OCI-LY7 (cell line): ENCODE measurements around the gene DCP1B. TPM values are rescaled to one million over a fixed set of nuclear protein-coding genes. Genes with fewer than 3 reads are reported as not detected.

Experiments used
- BruUV-seq: library from RNA; stranded (reverse); fragments of 400-500 nt; replicated peaks from 2 replicates; lab custom pipeline; 2021; lab: Mats Ljungman, UMichigan
- CTCF ChIA-PET: fragments of 300-600 bp; sonication (Branson Sonifier 250); formaldehyde crosslinking; loops from one replicate; lab custom pipeline; 2022; ENCODE audit warnings: antibody characterized with exemption; ENCODE audit not compliant: unreplicated experiment; lab: Charles Lee
- POLR2A ChIA-PET: fragments of 300-600 bp; sonication (Branson Sonifier 250); formaldehyde crosslinking; loops from one replicate; lab custom pipeline; 2022; ENCODE audit warnings: antibody characterized with exemption; lab: Charles Lee
- DNase-seq: peaks from one replicate; pipeline ENCODE4 v3.0.0-alpha.2; 2015; ENCODE audit warnings: low spot score
- H2AFZ ChIP-seq: fragments of 200-600 bp; sonication (generic), shearing (Covaris generic); 2 replicates; pipeline ENCODE4 v1.6.1; 2014; ENCODE audit warnings: mild to moderate bottlenecking, antibody characterized with exemption, low read length, moderate library complexity
- H3K27ac ChIP-seq: fragments of 200-600 bp; sonication (generic); 2 replicates; pipeline ENCODE4 v1.5.1; 2014; ENCODE audit warnings: mixed run types, low read depth, mild to moderate bottlenecking, moderate library complexity, low read length, inconsistent platforms; ENCODE audit not compliant: poor library complexity, severe bottlenecking
- H3K36me3 ChIP-seq: fragments of 200-600 bp; sonication (generic); 2 replicates; pipeline ENCODE4 v1.6.1; 2014; ENCODE audit warnings: mild to moderate bottlenecking, antibody characterized with exemption, low read length, moderate library complexity, mixed read lengths; ENCODE audit not compliant: insufficient read depth
- H3K4me1 ChIP-seq: fragments of 200-600 bp; sonication (generic); 2 replicates; pipeline ENCODE4 v1.5.1; 2014; ENCODE audit warnings: mild to moderate bottlenecking, low read length; ENCODE audit not compliant: insufficient read depth, poor library complexity, severe bottlenecking
- H3K4me2 ChIP-seq: fragments of 200-600 bp; sonication (generic); 2 replicates; pipeline ENCODE4 v1.6.1; 2014; ENCODE audit warnings: mild to moderate bottlenecking, low read length
- H3K4me3 ChIP-seq: fragments of 200-600 bp; sonication (generic); 2 replicates; pipeline ENCODE4 v1.5.1; 2014; ENCODE audit warnings: mild to moderate bottlenecking, low read depth, low read length; ENCODE audit not compliant: poor library complexity, severe bottlenecking
- H3K79me2 ChIP-seq: fragments of 200-600 bp; sonication (generic); 2 replicates; pipeline ENCODE4 v1.6.1; 2016; ENCODE audit warnings: low read depth, mild to moderate bottlenecking, low read length, moderate library complexity, mixed read lengths; ENCODE audit not compliant: insufficient read depth
- H3K9me2 ChIP-seq: fragments of 200-600 bp; sonication (generic); 2 replicates; pipeline ENCODE4 v1.6.1; 2016; ENCODE audit warnings: mild to moderate bottlenecking, low read length, mixed read lengths; ENCODE audit not compliant: insufficient read depth
- H3K9me3 ChIP-seq: fragments of 200-600 bp; sonication (generic); 2 replicates; pipeline ENCODE4 v1.6.1; 2014; ENCODE audit warnings: mild to moderate bottlenecking, mixed run types, low read length, mixed read lengths
- H4K20me1 ChIP-seq: fragments of 200-600 bp; sonication (generic); 2 replicates; pipeline ENCODE4 v1.6.1; 2014; ENCODE audit warnings: mild to moderate bottlenecking, antibody characterized with exemption, low read length, moderate library complexity, mixed read lengths; ENCODE audit not compliant: insufficient read depth
- EZH2phosphoT487 ChIP-seq: fragments of 200-600 bp; sonication (generic); IDR thresholded peaks from 2 replicates; pipeline ENCODE4 v1.6.1; 2018; ENCODE audit warnings: low read depth, borderline replicate concordance, mild to moderate bottlenecking, mixed run types, antibody characterized with exemption, low read length, moderate library complexity, mixed read lengths
- intact Hi-C: fragments of 100-400 bp; cut with micrococcal nuclease; formaldehyde crosslinking; loops from one replicate; pipeline ENCODE4 v1.10.0; 2022; ENCODE audit not compliant: unreplicated experiment
- total RNA-seq, 2 experiments: library from RNA; depleted of rRNA in 1 of 2; stranded (reverse); fragments of >200 nt in 1 of 2; shearing (Covaris generic) in 1 of 2; gene quantifications; 2 replicates each; pipeline ENCODE4 v1.2.3, GENCODE V29; 2014 to 2022
- TF ChIP-seq, protein P1 (sequence below): fragments of 200-600 bp; sonication (generic); conservative IDR thresholded peaks from 2 replicates; pipeline ENCODE4 v1.5.1; 2014; ENCODE audit warnings: mild to moderate bottlenecking, antibody characterized with exemption, low read length, moderate library complexity, mixed read lengths

Gene DCP1B
- total RNA-seq, 2 experiments from 2014 or later: 14.2 to 15.5 TPM

DNA sequence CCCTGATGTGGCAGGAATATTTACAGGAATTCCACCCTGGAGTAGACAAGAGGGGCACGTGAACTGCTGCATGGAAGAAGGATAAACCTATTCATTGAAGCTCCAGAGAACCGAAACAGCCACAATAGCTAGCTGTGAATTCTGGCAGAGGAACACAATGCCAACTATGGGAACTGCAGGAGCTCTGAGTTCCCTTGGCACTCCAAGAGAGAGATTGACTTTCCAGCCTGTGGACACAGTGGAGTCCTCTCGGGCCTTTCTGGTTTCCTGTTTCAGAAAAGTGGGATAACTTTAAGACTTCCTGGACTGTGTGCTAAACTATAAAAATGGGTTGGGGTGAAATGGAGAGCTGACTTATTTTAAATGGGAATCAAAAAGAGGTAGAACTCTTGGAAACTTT is 97.7 kb downstream of the DCP1B start:
- Histone ChIP-seq H3K36me3 (no peaks in the 10 kb centered on the region), H3K27ac (no peak overlapping the region), H3K4me1 (no peaks in the 10 kb centered on the region), H2AFZ (no peak overlapping the region), H3K79me2 (no peaks in the 10 kb centered on the region), H3K4me3 (no peak overlapping the region), H3K9me3 (peaks cover 19% of the 10 kb centered on the region), H3K4me2 (no peak overlapping the region), H3K9me2 (no peaks in the 10 kb centered on the region), H4K20me1 (no peaks in the 10 kb centered on the region)
- no TSS peak for BruUV-seq
- TF ChIP-seq EZH2phosphoT487: no peak
- TF ChIP-seq, protein P1, sequence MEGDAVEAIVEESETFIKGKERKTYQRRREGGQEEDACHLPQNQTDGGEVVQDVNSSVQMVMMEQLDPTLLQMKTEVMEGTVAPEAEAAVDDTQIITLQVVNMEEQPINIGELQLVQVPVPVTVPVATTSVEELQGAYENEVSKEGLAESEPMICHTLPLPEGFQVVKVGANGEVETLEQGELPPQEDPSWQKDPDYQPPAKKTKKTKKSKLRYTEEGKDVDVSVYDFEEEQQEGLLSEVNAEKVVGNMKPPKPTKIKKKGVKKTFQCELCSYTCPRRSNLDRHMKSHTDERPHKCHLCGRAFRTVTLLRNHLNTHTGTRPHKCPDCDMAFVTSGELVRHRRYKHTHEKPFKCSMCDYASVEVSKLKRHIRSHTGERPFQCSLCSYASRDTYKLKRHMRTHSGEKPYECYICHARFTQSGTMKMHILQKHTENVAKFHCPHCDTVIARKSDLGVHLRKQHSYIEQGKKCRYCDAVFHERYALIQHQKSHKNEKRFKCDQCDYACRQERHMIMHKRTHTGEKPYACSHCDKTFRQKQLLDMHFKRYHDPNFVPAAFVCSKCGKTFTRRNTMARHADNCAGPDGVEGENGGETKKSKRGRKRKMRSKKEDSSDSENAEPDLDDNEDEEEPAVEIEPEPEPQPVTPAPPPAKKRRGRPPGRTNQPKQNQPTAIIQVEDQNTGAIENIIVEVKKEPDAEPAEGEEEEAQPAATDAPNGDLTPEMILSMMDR: no peak
- no peak for DNase-seq
- CTCF ChIA-PET: no interaction called here
- POLR2A ChIA-PET: no interaction called here
- intact Hi-C loops: no loop called here

DNA sequence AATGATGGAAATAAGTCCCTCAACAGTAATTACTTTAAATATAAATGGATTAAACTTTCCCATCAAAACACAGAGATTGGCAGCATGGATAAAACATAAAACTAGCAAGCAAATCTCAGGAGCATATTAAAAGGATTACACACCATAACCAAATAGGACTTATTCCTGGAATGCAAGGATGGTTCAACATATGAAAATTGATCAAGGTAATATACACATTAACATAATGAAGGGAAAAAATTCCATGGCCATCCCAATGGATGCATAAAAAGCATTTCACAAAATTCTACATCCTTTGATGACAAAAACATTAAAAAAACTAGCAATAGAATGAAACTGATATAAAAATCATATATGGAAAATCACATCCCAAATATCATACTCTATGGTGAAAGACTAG is 99.4 kb downstream of the DCP1B start:
- intact Hi-C loops: no loop called here
- no peak overlapping the region for H3K4me2 ChIP-seq
- no peaks in the 10 kb centered on the region for H4K20me1 ChIP-seq
- H3K27ac ChIP-seq: no peak overlapping the region
- BruUV-seq: no TSS peak
- ChIA-PET CTCF (no interaction called here), POLR2A (interaction anchor here (0.7 kb wide), 1 partner anchor 11 kb away, joined by 3 read pairs; no protein-coding TSS in a partner anchor)
- no peak for DNase-seq
- H3K4me1 ChIP-seq: no peaks in the 10 kb centered on the region
- no peak for TF ChIP-seq EZH2phosphoT487
- TF ChIP-seq, protein P1: no peak
- H2AFZ ChIP-seq: no peak overlapping the region
- H3K4me3 ChIP-seq: no peak overlapping the region
- no peaks in the 10 kb centered on the region for H3K36me3 ChIP-seq
- no peaks in the 10 kb centered on the region for H3K9me2 ChIP-seq
- H3K79me2 ChIP-seq: no peaks in the 10 kb centered on the region
- H3K9me3 ChIP-seq: peaks cover 19% of the 10 kb centered on the region

DNA sequence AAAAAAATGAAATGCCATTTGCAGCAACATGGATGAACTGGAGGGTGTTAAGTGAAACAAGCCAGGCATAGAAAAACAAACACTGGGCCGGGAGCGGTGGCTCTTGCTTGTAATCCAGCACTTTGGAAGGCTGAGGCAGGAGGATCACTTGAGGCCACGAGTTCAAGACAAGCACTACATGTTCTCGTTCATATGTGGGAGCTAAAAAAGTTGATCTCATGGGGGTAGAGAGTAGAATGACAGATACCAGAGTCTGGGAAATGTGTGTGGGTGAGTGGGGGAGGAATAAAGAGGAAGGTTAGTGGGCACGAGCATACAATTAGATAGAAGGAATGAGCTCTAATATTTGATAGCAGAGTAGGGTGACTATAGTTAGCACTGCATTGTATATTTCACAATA is 107.3 kb downstream of the DCP1B start:
- no TSS peak for BruUV-seq
- TF ChIP-seq EZH2phosphoT487: no peak
- TF ChIP-seq, protein P1: no peak
- Histone ChIP-seq H3K4me3 (no peak overlapping the region), H3K4me2 (no peak overlapping the region), H3K9me3 (no peaks in the 10 kb centered on the region), H2AFZ (no peak overlapping the region), H3K27ac (no peak overlapping the region), H3K4me1 (no peaks in the 10 kb centered on the region), H3K79me2 (no peaks in the 10 kb centered on the region), H3K9me2 (no peaks in the 10 kb centered on the region), H3K36me3 (no peaks in the 10 kb centered on the region), H4K20me1 (no peaks in the 10 kb centered on the region)
- CTCF ChIA-PET: no interaction called here
- no peak for DNase-seq
- POLR2A ChIA-PET: interaction anchor here (0.5 to 1.3 kb wide), 2 partner anchors 112 to 146 kb away, joined by 3 read pairs; no protein-coding TSS in a partner anchor
- intact Hi-C loops: no loop called here

Other genes with a start within 250 kb of the DCP1B start
- gene LRTM2, start 183.9 kb downstream of the DCP1B start, total RNA-seq (2014; rRNA removed; shearing (Covaris generic)): not detected in 2 replicates
- not detected in 2 replicates for gene LRTM2, start 183.9 kb downstream of the DCP1B start, total RNA-seq (2022)
- gene CACNA2D4, start 85.8 kb downstream of the DCP1B start, total RNA-seq (2014; rRNA removed; shearing (Covaris generic)): 0.13 TPM in 1 of 2 replicates, not detected in the other
- 0.41 TPM in 1 of 2 replicates, not detected in the other for gene CACNA2D4, start 85.8 kb downstream of the DCP1B start, total RNA-seq (2022)
- 0.21 and 0.69 TPM in 2 replicates for gene CACNA1C, start 48.5 kb upstream of the DCP1B start, total RNA-seq (2014; rRNA removed; shearing (Covaris generic))
- 1.3 and 1.4 TPM in 2 replicates for gene CACNA1C, start 48.5 kb upstream of the DCP1B start, total RNA-seq (2022)